Panc1 (cell line): Measurements from ENCODE around the gene PRPF19.

Experiments
- CTCF ChIP-seq: fragments of 450-650 bp; IDR thresholded peaks from 2 replicates; pipeline ENCODE4 v1.5.1; 2017; ENCODE audit warnings: mild to moderate bottlenecking
- POLR2AphosphoS5 ChIP-seq: IDR thresholded peaks from 2 replicates; pipeline ENCODE4 v1.6.1; 2012; ENCODE audit warnings: mild to moderate bottlenecking, low read depth, low read length, moderate library complexity
- REST ChIP-seq, 2 experiments: IDR thresholded peaks; 2 replicates each; pipeline ENCODE4 v1.6.1; 2011 to 2012; ENCODE audit warnings: low read depth in 2 of 2, control low read depth in 1 of 2, low read length in 1 of 2, mild to moderate bottlenecking in 1 of 2, moderate library complexity in 1 of 2; ENCODE audit not compliant: insufficient read depth in 1 of 2

- TF ChIP-seq REST (IDR thresholded peaks at IDR 0.05; ENCODE audit: insufficient read depth in 1 of 2, low read depth in 2 of 2, low read length in 1 of 2) = no peak
- no peak for TF ChIP-seq POLR2AphosphoS5
- no peak for TF ChIP-seq CTCF
Observed at GRCh38 chr11:60845338-60845737, 61.0 kb downstream of the PRPF19 start.
